ENCODE results near the gene HSFX3.

GRCh38 chrX:149571770-149572169, 22.0 kb upstream of the HSFX3 start:
- TF ChIP-seq EZH2phosphoT487 (IDR thresholded peaks at IDR 0.05; ENCODE audit: borderline replicate concordance, low read length) (no peak), CTCF (conservative IDR thresholded peaks at IDR 0.05; ENCODE audit: low read depth, low read length) (no peak), EZH2 (IDR thresholded peaks at IDR 0.05; ENCODE audit: low read length, unreplicated experiment) (no peak)

Data from PC-3 (cell line).